HepG2 (cell line): ENCODE data around the gene STX4. TPM values are rescaled to one million over a fixed set of nuclear protein-coding genes. Genes with fewer than 3 reads are reported as not detected.

Source experiments
- ATAC-seq: fragments of 200-7000 bp; cut with Tn5 transposase; 3 replicates; pipeline ENCODE4 v1.9.1; 2020; ENCODE audit warnings: mild to moderate bottlenecking, moderate library complexity
- BruUV-seq: library from RNA; stranded (reverse); fragments of 400-500 nt; replicated peaks from 2 replicates; lab custom pipeline; 2021; lab: Mats Ljungman, UMichigan
- CTCF ChIA-PET: fragments of 300-600 bp; formaldehyde crosslinking; extraction: SDS; loops from one replicate; lab custom pipeline; 2021; ENCODE audit warnings: low total read pairs, inconsistent platforms, low intra/inter-chr PET ratio; lab: Yijun Ruan, JAX
- POLR2A ChIA-PET: fragments of 350-600 bp; sonication (Branson Sonifier 250); formaldehyde crosslinking; loops from one replicate; lab custom pipeline; 2020; ENCODE audit warnings: antibody characterized with exemption, inconsistent platforms; lab: Yijun Ruan, JAX
- DNase-seq: peaks from one replicate; pipeline ENCODE4 v3.0.0-alpha.2; 2015; ENCODE audit warnings: low spot score
- FAIRE-seq: peaks from 3 replicates; lab custom pipeline; 2011; peaks lifted over from hg19 to GRCh38; lab: Jason Lieb, UNC
- H2AFZ ChIP-seq: one replicate; pipeline ENCODE4 v1.6.1; 2011; ENCODE audit warnings: low read length, inconsistent platforms
- H3K27ac ChIP-seq: fragments of 300-600 bp; 3 replicates; pipeline ENCODE4 v1.8.0; 2011; ENCODE audit warnings: mixed run types, mild to moderate bottlenecking, mixed read lengths, low read length, inconsistent platforms; ENCODE audit not compliant: insufficient read depth; ENCODE audit errors: extremely low read length
- H3K27me3 ChIP-seq, 2 experiments: fragments of 200-600 bp in 1 of 2; 2 replicates in 1 of 2; 3 replicates in 1 of 2; pipeline versions ENCODE4 v1.6.0 to v1.8.0; 2011; ENCODE audit warnings: low read length in 2 of 2, mild to moderate bottlenecking in 2 of 2, moderate library complexity in 2 of 2, inconsistent platforms in 1 of 2; ENCODE audit not compliant: insufficient read depth in 2 of 2, control insufficient read depth in 1 of 2
- H3K36me3 ChIP-seq, 2 experiments: fragments of 200-600 bp in 1 of 2; replicated peaks in 1 of 2; 2 replicates in 1 of 2; 3 replicates in 1 of 2; pipeline versions ENCODE4 v1.5.1 to v1.8.0; 2011; ENCODE audit warnings: low read length in 2 of 2, inconsistent platforms in 1 of 2; ENCODE audit not compliant: insufficient read depth in 2 of 2, control insufficient read depth in 1 of 2
- H3K4me1 ChIP-seq: 2 replicates; pipeline ENCODE4 v1.5.1; 2012; ENCODE audit warnings: low read length, inconsistent platforms; ENCODE audit not compliant: insufficient read depth
- H3K4me2 ChIP-seq: 2 replicates; pipeline ENCODE4 v1.6.0; 2011; ENCODE audit warnings: low read depth, low read length, inconsistent platforms
- H3K4me3 ChIP-seq, 3 experiments: fragments of 200-600 bp in 1 of 3; sonication (generic), shearing (Covaris generic) in 1 of 3; replicated peaks in 1 of 3; 2 replicates each; pipeline ENCODE4 v1.5.1; 2011 to 2016; ENCODE audit warnings: low read length in 3 of 3, inconsistent platforms in 2 of 3, low read depth in 2 of 3, mild to moderate bottlenecking in 2 of 3, control low read depth in 1 of 3, mixed read lengths in 1 of 3; ENCODE audit not compliant: insufficient read depth in 1 of 3
- H3K79me2 ChIP-seq: one replicate; pipeline ENCODE4 v1.6.1; 2011; ENCODE audit warnings: low read length, inconsistent platforms; ENCODE audit not compliant: insufficient read depth
- H3K9ac ChIP-seq: 2 replicates; pipeline ENCODE4 v1.6.0; 2011; ENCODE audit warnings: mild to moderate bottlenecking, low read depth, low read length, inconsistent platforms; ENCODE audit not compliant: insufficient read depth
- H3K9me3 ChIP-seq: 2 replicates; pipeline ENCODE4 v1.5.1; 2012; ENCODE audit warnings: mild to moderate bottlenecking, low read length
- H4K20me1 ChIP-seq: 2 replicates; pipeline ENCODE4 v1.6.0; 2011; ENCODE audit warnings: inconsistent platforms, mild to moderate bottlenecking, low read length, moderate library complexity; ENCODE audit not compliant: insufficient read depth
- GLI4 ChIP-seq: sonication (generic); formaldehyde crosslinking; IDR thresholded peaks from 2 replicates; pipeline ENCODE4 v1.5.1; 2020; ENCODE audit warnings: missing genetic modification reagents, mild to moderate bottlenecking, moderate library complexity, borderline replicate concordance
- IRF2 ChIP-seq: IDR thresholded peaks from 2 replicates; pipeline ENCODE4 v1.6.1; 2018; ENCODE audit warnings: missing genetic modification reagents, missing compliant biosample characterization
- KLF13 ChIP-seq: sonication (generic); formaldehyde crosslinking; IDR thresholded peaks from 2 replicates; pipeline ENCODE4 v1.4.0; 2020; ENCODE audit warnings: mild to moderate bottlenecking, missing genetic modification reagents
- MXI1 ChIP-seq: IDR thresholded peaks from 3 replicates; pipeline ENCODE4 v1.6.1; 2012; ENCODE audit warnings: low read depth, low read length, inconsistent platforms, borderline replicate concordance
- NFE2L1 ChIP-seq: sonication (generic); formaldehyde crosslinking; IDR thresholded peaks from 2 replicates; pipeline ENCODE4 v1.4.0; 2020; ENCODE audit warnings: missing genetic modification reagents, mild to moderate bottlenecking, borderline replicate concordance
- REXO4 ChIP-seq: sonication (generic); formaldehyde crosslinking; IDR thresholded peaks from 2 replicates; pipeline ENCODE4 v1.8.0; 2022; ENCODE audit warnings: missing genetic modification reagents, mild to moderate bottlenecking, borderline replicate concordance
- SOX6 ChIP-seq, 2 experiments: fragments of 450-650 bp in 1 of 2; sonication (generic) in 1 of 2; formaldehyde crosslinking in 1 of 2; IDR thresholded peaks; 2 replicates each; pipeline versions ENCODE4 v1.4.0 to v1.6.1; 2017 to 2020; ENCODE audit warnings: antibody characterized with exemption in 1 of 2, mild to moderate bottlenecking in 1 of 2, missing genetic modification reagents in 1 of 2
- TBL1XR1 ChIP-seq: fragments of 150-350 bp; IDR thresholded peaks from 2 replicates; pipeline ENCODE4 v1.6.1; 2014; ENCODE audit warnings: borderline replicate concordance, low read length; ENCODE audit not compliant: partially characterized antibody
- ZIK1 ChIP-seq: sonication (generic); formaldehyde crosslinking; IDR thresholded peaks from 2 replicates; pipeline ENCODE4 v1.5.0; 2020; ENCODE audit warnings: mild to moderate bottlenecking, low read depth, missing genetic modification reagents, borderline replicate concordance
- ZNF354B ChIP-seq: sonication (generic); formaldehyde crosslinking; IDR thresholded peaks from 2 replicates; pipeline ENCODE4 v1.8.0; 2022; ENCODE audit warnings: mild to moderate bottlenecking, missing genetic modification reagents
- ZNF446 ChIP-seq: sonication (generic); formaldehyde crosslinking; IDR thresholded peaks from 2 replicates; pipeline ENCODE4 v1.5.0; 2020; ENCODE audit warnings: mild to moderate bottlenecking, missing genetic modification reagents
- ZNF552 ChIP-seq: sonication (generic); formaldehyde crosslinking; IDR thresholded peaks from 2 replicates; pipeline ENCODE4 v1.9.0; 2022; ENCODE audit warnings: missing genetic modification reagents, mild to moderate bottlenecking, borderline replicate concordance
- ZNF616 ChIP-seq: sonication (generic); formaldehyde crosslinking; IDR thresholded peaks from 2 replicates; pipeline ENCODE4 v1.5.0; 2020; ENCODE audit warnings: low read depth, mild to moderate bottlenecking, missing genetic modification reagents
- ZNF788 ChIP-seq: sonication (generic); formaldehyde crosslinking; IDR thresholded peaks from 2 replicates; pipeline ENCODE4 v1.5.0; 2020; ENCODE audit warnings: mild to moderate bottlenecking, missing genetic modification reagents, borderline replicate concordance
- WGBS: methylation state at CpG from one replicate; pipeline ENCODE4 v1.1.6; 2017; ENCODE audit warnings: low lambda C conversion rate; 5-methylcytosine and 5-hydroxymethylcytosine counted together
- in situ Hi-C: cut with HindIII; loops from 2 replicates; pipeline ENCODE4 v1.10.0; 2017; ENCODE audit warnings: low pct_unique_long_range_greater_than_20kb; ENCODE audit not compliant: extremely low pct_ligation_motif_present
- intact Hi-C: fragments of 100-400 bp; cut with micrococcal nuclease; formaldehyde crosslinking; loops from one replicate; pipeline ENCODE4 v1.10.0; 2022; ENCODE audit not compliant: unreplicated experiment
- polyA plus RNA-seq, 8 experiments: library from polyadenylated mRNA; depleted of rRNA in 3 of 8; stranded (reverse) in 7 of 8; unstranded in 1 of 8; fragments of >200 nt; fragmentation: Illumina TruSeq in 4 of 8; extraction: Trizol in 4 of 8; gene quantifications; 2 replicates each; pipeline versions ENCODE4 v1.2.1 to v1.2.3, GENCODE V29; 2011 to 2016; ENCODE audit warnings: low read depth in 4 of 8, missing spikeins in 1 of 8, mixed read lengths in 1 of 8; ENCODE audit not compliant: insufficient read depth in 1 of 8
- total RNA-seq, 5 experiments: library from RNA; depleted of rRNA; stranded (reverse); fragments of >200 nt; fragmentation: Illumina TruSeq; extraction: Trizol; gene quantifications; 2 replicates each; pipeline ENCODE4 v1.2.3, GENCODE V29; 2016; ENCODE audit warnings: low read depth in 1 of 5
- TF ChIP-seq, protein P1 (sequence below): IDR thresholded peaks from 2 replicates; pipeline ENCODE4 v1.6.1; 2016; ENCODE audit warnings: control low read depth
- TF ChIP-seq, protein P2 (sequence below): sonication (generic); formaldehyde crosslinking; IDR thresholded peaks from 2 replicates; pipeline ENCODE4 v1.4.0; 2020; ENCODE audit warnings: mild to moderate bottlenecking, missing genetic modification reagents
- TF ChIP-seq, protein P3 (sequence below), 2 experiments: IDR thresholded peaks; 2 replicates each; pipeline ENCODE4 v1.6.1; 2011 to 2012; ENCODE audit warnings: low read length in 2 of 2, borderline replicate concordance in 1 of 2, low read depth in 1 of 2, mild to moderate bottlenecking in 1 of 2, moderate library complexity in 1 of 2

The STX4 gene
- total and polyA plus RNA-seq, 2 of the 13 experiments (the other 11 are each of a cell fraction or from before 2014, with no cell fraction given), result 29.2 to 34.6 TPM

DNA sequence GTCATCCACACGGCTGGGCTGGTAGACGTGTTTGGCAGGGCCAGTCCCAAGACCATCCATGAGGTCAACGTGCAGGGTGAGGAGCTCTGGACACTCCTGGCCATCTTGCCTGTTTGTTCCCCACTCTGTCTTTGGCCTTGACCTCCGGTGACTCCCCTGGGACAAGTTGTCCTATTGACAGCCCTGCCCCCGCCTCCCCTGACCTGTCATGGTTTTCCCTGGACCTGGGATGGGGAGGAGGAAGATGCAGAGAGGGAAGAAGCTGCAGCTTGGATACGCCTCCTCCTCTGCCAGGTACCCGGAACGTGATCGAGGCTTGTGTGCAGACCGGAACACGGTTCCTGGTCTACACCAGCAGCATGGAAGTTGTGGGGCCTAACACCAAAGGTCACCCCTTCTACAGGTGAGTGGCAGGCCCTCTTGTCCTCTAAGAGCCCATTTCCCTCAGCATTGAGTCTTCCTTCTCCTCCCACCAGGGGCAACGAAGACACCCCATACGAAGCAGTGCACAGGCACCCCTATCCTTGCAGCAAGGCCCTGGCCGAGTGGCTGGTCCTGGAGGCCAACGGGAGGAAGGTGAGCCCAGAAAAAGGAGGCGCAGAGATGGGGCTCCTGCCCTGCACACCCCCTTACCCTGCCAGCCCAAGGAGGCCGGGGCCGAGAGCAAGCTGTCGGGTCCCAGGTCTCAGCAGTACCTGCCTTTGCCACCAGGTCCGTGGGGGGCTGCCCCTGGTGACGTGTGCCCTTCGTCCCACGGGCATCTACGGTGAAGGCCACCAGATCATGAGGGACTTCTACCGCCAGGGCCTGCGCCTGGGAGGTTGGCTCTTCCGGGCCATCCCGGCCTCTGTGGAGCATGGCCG lies 47.0 kb upstream of the STX4 start:
- 89% methylated on average over 23 of the region's 29 CpGs for WGBS
- no TSS peak for BruUV-seq
- POLR2A ChIA-PET, result interaction anchor here (0.8 to 3.7 kb wide), 21 partner anchors 11 to 715 kb away, joined by 3 to 81 read pairs (median 6); partner anchors contain the start of genes FUS, KAT8, STX4 and VKORC1
- no peak for TF ChIP-seq ZNF354B (CRISPR knock-in tag)
- TF ChIP-seq, protein P1, sequence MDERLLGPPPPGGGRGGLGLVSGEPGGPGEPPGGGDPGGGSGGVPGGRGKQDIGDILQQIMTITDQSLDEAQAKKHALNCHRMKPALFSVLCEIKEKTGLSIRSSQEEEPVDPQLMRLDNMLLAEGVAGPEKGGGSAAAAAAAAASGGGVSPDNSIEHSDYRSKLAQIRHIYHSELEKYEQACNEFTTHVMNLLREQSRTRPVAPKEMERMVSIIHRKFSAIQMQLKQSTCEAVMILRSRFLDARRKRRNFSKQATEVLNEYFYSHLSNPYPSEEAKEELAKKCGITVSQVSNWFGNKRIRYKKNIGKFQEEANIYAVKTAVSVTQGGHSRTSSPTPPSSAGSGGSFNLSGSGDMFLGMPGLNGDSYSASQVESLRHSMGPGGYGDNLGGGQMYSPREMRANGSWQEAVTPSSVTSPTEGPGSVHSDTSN (CRISPR knock-in tag), result no peak
- no peak for TF ChIP-seq ZNF552
- TF ChIP-seq KLF13, result no peak
- TF ChIP-seq NFE2L1 (CRISPR knock-in tag), result no peak
- TF ChIP-seq ZNF616 (CRISPR knock-in tag), result no peak; the same call in 1 of the 2 replicates
- TF ChIP-seq SOX6 (IDR thresholded peaks at IDR 0.05), result no peak
- no peak for TF ChIP-seq SOX6 (CRISPR knock-in tag; IDR thresholded peaks at IDR 0.05)
- TF ChIP-seq, protein P2, sequence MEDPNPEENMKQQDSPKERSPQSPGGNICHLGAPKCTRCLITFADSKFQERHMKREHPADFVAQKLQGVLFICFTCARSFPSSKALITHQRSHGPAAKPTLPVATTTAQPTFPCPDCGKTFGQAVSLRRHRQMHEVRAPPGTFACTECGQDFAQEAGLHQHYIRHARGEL (CRISPR knock-in tag), result no peak
- TF ChIP-seq IRF2 (CRISPR knock-in tag), result no peak
- TF ChIP-seq, protein P3, sequence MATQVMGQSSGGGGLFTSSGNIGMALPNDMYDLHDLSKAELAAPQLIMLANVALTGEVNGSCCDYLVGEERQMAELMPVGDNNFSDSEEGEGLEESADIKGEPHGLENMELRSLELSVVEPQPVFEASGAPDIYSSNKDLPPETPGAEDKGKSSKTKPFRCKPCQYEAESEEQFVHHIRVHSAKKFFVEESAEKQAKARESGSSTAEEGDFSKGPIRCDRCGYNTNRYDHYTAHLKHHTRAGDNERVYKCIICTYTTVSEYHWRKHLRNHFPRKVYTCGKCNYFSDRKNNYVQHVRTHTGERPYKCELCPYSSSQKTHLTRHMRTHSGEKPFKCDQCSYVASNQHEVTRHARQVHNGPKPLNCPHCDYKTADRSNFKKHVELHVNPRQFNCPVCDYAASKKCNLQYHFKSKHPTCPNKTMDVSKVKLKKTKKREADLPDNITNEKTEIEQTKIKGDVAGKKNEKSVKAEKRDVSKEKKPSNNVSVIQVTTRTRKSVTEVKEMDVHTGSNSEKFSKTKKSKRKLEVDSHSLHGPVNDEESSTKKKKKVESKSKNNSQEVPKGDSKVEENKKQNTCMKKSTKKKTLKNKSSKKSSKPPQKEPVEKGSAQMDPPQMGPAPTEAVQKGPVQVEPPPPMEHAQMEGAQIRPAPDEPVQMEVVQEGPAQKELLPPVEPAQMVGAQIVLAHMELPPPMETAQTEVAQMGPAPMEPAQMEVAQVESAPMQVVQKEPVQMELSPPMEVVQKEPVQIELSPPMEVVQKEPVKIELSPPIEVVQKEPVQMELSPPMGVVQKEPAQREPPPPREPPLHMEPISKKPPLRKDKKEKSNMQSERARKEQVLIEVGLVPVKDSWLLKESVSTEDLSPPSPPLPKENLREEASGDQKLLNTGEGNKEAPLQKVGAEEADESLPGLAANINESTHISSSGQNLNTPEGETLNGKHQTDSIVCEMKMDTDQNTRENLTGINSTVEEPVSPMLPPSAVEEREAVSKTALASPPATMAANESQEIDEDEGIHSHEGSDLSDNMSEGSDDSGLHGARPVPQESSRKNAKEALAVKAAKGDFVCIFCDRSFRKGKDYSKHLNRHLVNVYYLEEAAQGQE (IDR thresholded peaks at IDR 0.05; ENCODE audit: borderline replicate concordance in 1 of 2, low read depth in 1 of 2, low read length in 2 of 2), result no peak
- no peak for TF ChIP-seq TBL1XR1
- TF ChIP-seq MXI1, result 0 out of 3 replicates have a peak, but pooled peaks have one; percentile 19
- TF ChIP-seq GLI4 (CRISPR knock-in tag), result no peak
- TF ChIP-seq ZNF446 (CRISPR knock-in tag), result no peak
- TF ChIP-seq ZIK1, result no peak
- TF ChIP-seq ZNF788 (CRISPR knock-in tag), result peak; percentile 59; the same call in 1 of the 2 replicates
- no peak for TF ChIP-seq REXO4 (CRISPR knock-in tag)

More for the DNA sequence above, 47.0 kb upstream of the STX4 start:
- Histone ChIP-seq H3K79me2 (no peaks in the 10 kb centered on the region), H3K4me3 (peak overlapping the region; percentile 41 to 72 (median 54); a peak in 3 of 6 replicates), H3K27ac (peak overlapping the region; percentile 49), H3K4me1 (peaks cover 28% of the 10 kb centered on the region), H3K4me2 (peak overlapping the region; percentile 88), H2AFZ (no peak overlapping the region), H3K36me3 (peaks cover 4 to 28% of the 10 kb centered on the region in 2 experiments; a peak in 4 of 5 replicates), H3K9ac (peak overlapping the region; percentile 52), H3K27me3 (no peaks in the 10 kb centered on the region), H3K9me3 (no peaks in the 10 kb centered on the region), H4K20me1 (no peaks in the 10 kb centered on the region)
- intact Hi-C loops, result loop anchor here (10.0 kb wide), 1 partner anchor 878 kb away; no protein-coding TSS in a partner anchor
- ATAC-seq, result no peak
- no peak for DNase-seq
- no peak for FAIRE-seq
- CTCF ChIA-PET, result interaction anchor here (1.3 to 2.5 kb wide), 5 partner anchors 30 to 347 kb away, joined by 4 to 29 read pairs (median 8); partner anchors contain the start of genes VKORC1, ZNF646 and ZNF668
- in situ Hi-C loops, result loop anchor here (5.0 to 25.0 kb wide), 2 partner anchors 86 to 726 kb away; partner anchors contain the start of genes ZNF646 and ZNF668
